Vagina (tissue), 2 donors: ENCODE results near the gene GALNTL6.

Experiments used
- POLR2A ChIP-seq, 2 donors: fragments of 450-650 bp; IDR thresholded peaks; one replicate each; pipeline ENCODE4 v1.6.1; 2017; ENCODE audit warnings: antibody characterized with exemption in 2 of 2, mild to moderate bottlenecking in 2 of 2, moderate library complexity in 2 of 2
- POLR2AphosphoS5 ChIP-seq, 2 donors: sonication (generic); formaldehyde crosslinking; IDR thresholded peaks; one replicate each; pipeline ENCODE4 v1.9.0; 2017; ENCODE audit warnings: antibody characterized with exemption in 2 of 2, mild to moderate bottlenecking in 2 of 2, low read depth in 1 of 2; ENCODE audit not compliant: insufficient read depth in 1 of 2
- TF ChIP-seq, protein P1 (sequence below), 3 experiments: fragments of 450-650 bp in 2 of 3; fragments of 200-600 bp in 1 of 3; sonication (generic) in 1 of 3; IDR thresholded peaks; one replicate each; pipeline ENCODE4 v1.5.1; 2017 to 2019; ENCODE audit warnings: antibody characterized with exemption in 3 of 3, mild to moderate bottlenecking in 2 of 3, moderate library complexity in 2 of 3

DNA sequence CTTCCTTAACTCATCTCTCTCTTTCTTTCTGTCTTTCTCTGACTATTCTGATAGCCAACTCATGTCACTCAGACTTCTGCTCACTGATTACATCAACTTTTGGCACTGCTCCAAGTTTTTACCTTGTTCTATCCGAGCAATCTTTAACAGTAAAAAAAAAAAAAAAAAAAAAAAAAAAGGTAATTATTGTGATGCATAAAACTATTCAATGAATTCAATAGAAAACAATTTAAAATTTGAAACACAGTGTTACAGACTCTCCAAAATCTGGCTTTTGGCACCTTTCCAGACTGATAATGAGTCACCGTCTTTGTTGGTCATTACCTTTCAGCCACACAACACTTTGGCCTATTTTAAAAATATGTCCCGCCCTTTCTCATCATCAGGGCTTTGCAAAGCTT, 229.5 kb downstream of the GALNTL6 start:
- TF ChIP-seq, protein P1, sequence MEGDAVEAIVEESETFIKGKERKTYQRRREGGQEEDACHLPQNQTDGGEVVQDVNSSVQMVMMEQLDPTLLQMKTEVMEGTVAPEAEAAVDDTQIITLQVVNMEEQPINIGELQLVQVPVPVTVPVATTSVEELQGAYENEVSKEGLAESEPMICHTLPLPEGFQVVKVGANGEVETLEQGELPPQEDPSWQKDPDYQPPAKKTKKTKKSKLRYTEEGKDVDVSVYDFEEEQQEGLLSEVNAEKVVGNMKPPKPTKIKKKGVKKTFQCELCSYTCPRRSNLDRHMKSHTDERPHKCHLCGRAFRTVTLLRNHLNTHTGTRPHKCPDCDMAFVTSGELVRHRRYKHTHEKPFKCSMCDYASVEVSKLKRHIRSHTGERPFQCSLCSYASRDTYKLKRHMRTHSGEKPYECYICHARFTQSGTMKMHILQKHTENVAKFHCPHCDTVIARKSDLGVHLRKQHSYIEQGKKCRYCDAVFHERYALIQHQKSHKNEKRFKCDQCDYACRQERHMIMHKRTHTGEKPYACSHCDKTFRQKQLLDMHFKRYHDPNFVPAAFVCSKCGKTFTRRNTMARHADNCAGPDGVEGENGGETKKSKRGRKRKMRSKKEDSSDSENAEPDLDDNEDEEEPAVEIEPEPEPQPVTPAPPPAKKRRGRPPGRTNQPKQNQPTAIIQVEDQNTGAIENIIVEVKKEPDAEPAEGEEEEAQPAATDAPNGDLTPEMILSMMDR (IDR thresholded peaks at IDR 0.05) = no peak
- TF ChIP-seq POLR2AphosphoS5 (IDR thresholded peaks at IDR 0.05; ENCODE audit: insufficient read depth in 1 of 2, low read depth in 1 of 2) (no peak), POLR2A (IDR thresholded peaks at IDR 0.05) (no peak)
